ENCODE results near the gene TOR1A. TPM values are rescaled to one million over a fixed set of nuclear protein-coding genes. Genes with fewer than 3 reads are reported as not detected.

The TOR1A gene
- total and polyA plus RNA-seq, 7 experiments from 2014 or later, result 13.8 to 68.2 (median 35.0) TPM

- Mint-ChIP-seq H3K4me1 (peaks cover 31 to 66% (median 60%) of the 10 kb centered on the region in 7 donors), H3K27ac (peak overlapping the region in 8 of 9 donors; percentile 14 to 86 (median 68)), H3K9me3 (no peaks in the 10 kb centered on the region), H3K4me3 (peak overlapping the region in 1 of 10 donors; percentile 16), H3K27me3 (no peaks in the 10 kb centered on the region), H3K36me3 (peaks cover 6 to 63% (median 36%) of the 10 kb centered on the region in 5 donors)
- POLR2A ChIA-PET, result interaction anchor here (1.2 kb wide), 1 partner anchor 20 kb away, joined by 3 read pairs; no protein-coding TSS in a partner anchor
- no peaks in the 10 kb centered on the region for H3K27me3 ChIP-seq (ENCODE audit: control insufficient read depth in 2 of 2, insufficient read depth in 2 of 2, low read length in 2 of 2)
- peak overlapping the region; percentile 26 for H3K27ac ChIP-seq (ENCODE audit: low read depth, low read length)
- H3K36me3 ChIP-seq (ENCODE audit: control insufficient read depth in 2 of 3, insufficient read depth in 3 of 3, low read length in 3 of 3), result peaks cover 26 to 71% (median 48%) of the 10 kb centered on the region in 3 experiments
- no peaks in the 10 kb centered on the region for H3K9me3 ChIP-seq (ENCODE audit: control insufficient read depth in 2 of 3, low read length in 3 of 3)
- intact Hi-C loops (cut with micrococcal nuclease), result no loop called here
- H3K4me3 ChIP-seq (ENCODE audit: low read length), result no peak overlapping the region
- ATAC-seq (no peak), DNase-seq (no peak)
- CTCF ChIA-PET, result no interaction called here
- H3K4me1 ChIP-seq (ENCODE audit: control insufficient read depth in 2 of 2, insufficient read depth in 2 of 2, low read length in 2 of 2), result peaks cover 37 to 55% of the 10 kb centered on the region in 2 donors
Observed at GRCh38 chr9:129857207-129857606, 33.3 kb upstream of the TOR1A start.

GRCh38 chr9:129854588-129855110 lies 30.7 kb upstream of the TOR1A start:
- Mint-ChIP-seq H3K4me3 (peak overlapping the region; percentile 23 to 84 (median 59)), H3K27me3 (no peaks in the 10 kb centered on the region), H3K9me3 (no peaks in the 10 kb centered on the region), H3K27ac (peak overlapping the region; percentile 2 to 92 (median 82)), H3K4me1 (peaks cover 31 to 67% (median 59%) of the 10 kb centered on the region in 7 donors), H3K36me3 (peaks cover 6 to 73% (median 47%) of the 10 kb centered on the region in 5 donors)
- ChIA-PET CTCF (interaction anchor here (0.6 kb wide), 1 partner anchor 145 kb away, joined by 3 read pairs; no protein-coding TSS in a partner anchor), POLR2A (interaction anchor here (0.7 to 2.0 kb wide), 4 partner anchors 14 to 63 kb away, joined by 3 to 5 read pairs (median 4); no protein-coding TSS in a partner anchor)
- peak overlapping the region; percentile 42 for H3K4me3 ChIP-seq (ENCODE audit: low read length)
- peak in 3 of 9 donors; percentile 16 to 43 (median 27) for DNase-seq
- intact Hi-C loops (cut with micrococcal nuclease), result loop anchor here (1.0 kb wide), 2 partner anchors 9 to 16 kb away; no protein-coding TSS in a partner anchor
- peak overlapping the region; percentile 38 for H3K27ac ChIP-seq (ENCODE audit: low read depth, low read length)
- no peaks in the 10 kb centered on the region for H3K9me3 ChIP-seq (ENCODE audit: control insufficient read depth in 2 of 3, low read length in 3 of 3)
- peaks cover 28 to 81% (median 42%) of the 10 kb centered on the region in 3 experiments for H3K36me3 ChIP-seq (ENCODE audit: control insufficient read depth in 2 of 3, insufficient read depth in 3 of 3, low read length in 3 of 3)
- peaks cover 22 to 39% of the 10 kb centered on the region in 2 donors for H3K4me1 ChIP-seq (ENCODE audit: control insufficient read depth in 2 of 2, insufficient read depth in 2 of 2, low read length in 2 of 2)
- peak; percentile 53 for ATAC-seq
- no peaks in the 10 kb centered on the region for H3K27me3 ChIP-seq (ENCODE audit: control insufficient read depth in 2 of 2, insufficient read depth in 2 of 2, low read length in 2 of 2)

GRCh38 chr9:129853614-129854013 lies 29.7 kb upstream of the TOR1A start:
- H3K27ac ChIP-seq (ENCODE audit: low read depth, low read length), result no peak overlapping the region
- Mint-ChIP-seq H3K4me1 (peaks cover 31 to 71% (median 55%) of the 10 kb centered on the region in 7 donors), H3K9me3 (no peaks in the 10 kb centered on the region), H3K4me3 (peak overlapping the region in 9 of 10 donors; percentile 39 to 73 (median 56)), H3K36me3 (peaks cover 6 to 71% (median 47%) of the 10 kb centered on the region in 5 donors), H3K27me3 (no peaks in the 10 kb centered on the region), H3K27ac (peak overlapping the region; percentile 2 to 91 (median 75))
- intact Hi-C loops (cut with micrococcal nuclease), result loop anchor here (1.0 kb wide), 2 partner anchors 10 to 15 kb away; no protein-coding TSS in a partner anchor
- peaks cover 24 to 85% (median 37%) of the 10 kb centered on the region in 3 experiments for H3K36me3 ChIP-seq (ENCODE audit: control insufficient read depth in 2 of 3, insufficient read depth in 3 of 3, low read length in 3 of 3)
- H3K9me3 ChIP-seq (ENCODE audit: control insufficient read depth in 2 of 3, low read length in 3 of 3), result no peaks in the 10 kb centered on the region
- CTCF ChIA-PET, result interaction anchor here (1.2 kb wide), 2 partner anchors 14 to 247 kb away, joined by 3 to 4 read pairs; no protein-coding TSS in a partner anchor
- DNase-seq, result no peak
- H3K4me1 ChIP-seq (ENCODE audit: control insufficient read depth in 2 of 2, insufficient read depth in 2 of 2, low read length in 2 of 2), result peaks cover 22 to 36% of the 10 kb centered on the region in 2 donors
- ATAC-seq, result peak; percentile 58
- H3K4me3 ChIP-seq (ENCODE audit: low read length), result no peak overlapping the region
- POLR2A ChIA-PET, result interaction anchor here (0.6 to 2.0 kb wide), 8 partner anchors 10 to 87 kb away, joined by 3 to 7 read pairs (median 4); partner anchors contain the start of genes C9orf78 and USP20
- no peaks in the 10 kb centered on the region for H3K27me3 ChIP-seq (ENCODE audit: control insufficient read depth in 2 of 2, insufficient read depth in 2 of 2, low read length in 2 of 2)

GRCh38 chr9:129852579-129852978 lies 28.6 kb upstream of the TOR1A start:
- Histone ChIP-seq H3K4me3 (ENCODE audit: low read length) (no peak overlapping the region), H3K27me3 (ENCODE audit: control insufficient read depth in 2 of 2, insufficient read depth in 2 of 2, low read length in 2 of 2) (no peaks in the 10 kb centered on the region), H3K36me3 (ENCODE audit: control insufficient read depth in 2 of 3, insufficient read depth in 3 of 3, low read length in 3 of 3) (peaks cover 19 to 74% (median 28%) of the 10 kb centered on the region in 3 experiments), H3K4me1 (ENCODE audit: control insufficient read depth in 2 of 2, insufficient read depth in 2 of 2, low read length in 2 of 2) (peaks cover 22 to 27% of the 10 kb centered on the region in 2 donors), H3K9me3 (ENCODE audit: control insufficient read depth in 2 of 3, low read length in 3 of 3) (no peaks in the 10 kb centered on the region), H3K27ac (ENCODE audit: low read depth, low read length) (no peak overlapping the region)
- CTCF ChIA-PET, result interaction anchor here (0.6 to 1.2 kb wide), 3 partner anchors 15 to 710 kb away, joined by 3 to 4 read pairs (median 3); no protein-coding TSS in a partner anchor
- DNase-seq (no peak), ATAC-seq (no peak)
- peaks cover 6 to 64% (median 47%) of the 10 kb centered on the region in 5 donors for H3K36me3 Mint-ChIP-seq
- H3K27me3 Mint-ChIP-seq, result no peaks in the 10 kb centered on the region
- POLR2A ChIA-PET, result interaction anchor here (0.9 to 2.0 kb wide), 4 partner anchors 9 to 18 kb away, joined by 4 to 7 read pairs (median 4); partner anchors contain the start of genes C9orf78 and USP20
- H3K4me3 Mint-ChIP-seq, result no peak overlapping the region
- H3K4me1 Mint-ChIP-seq, result peaks cover 32 to 77% (median 60%) of the 10 kb centered on the region in 7 donors
- H3K27ac Mint-ChIP-seq, result peak overlapping the region in 6 of 9 donors; percentile 14 to 83 (median 56)
- intact Hi-C loops (cut with micrococcal nuclease), result no loop called here
- H3K9me3 Mint-ChIP-seq, result no peaks in the 10 kb centered on the region

- H3K4me3 ChIP-seq (ENCODE audit: low read length), result no peak overlapping the region
- H3K4me1 ChIP-seq (ENCODE audit: control insufficient read depth in 2 of 2, insufficient read depth in 2 of 2, low read length in 2 of 2), result peaks cover 22 to 26% of the 10 kb centered on the region in 2 donors
- ATAC-seq, result no peak
- intact Hi-C loops (cut with micrococcal nuclease), result no loop called here
- Mint-ChIP-seq H3K4me1 (peaks cover 33 to 75% (median 64%) of the 10 kb centered on the region in 7 donors), H3K9me3 (no peaks in the 10 kb centered on the region), H3K27ac (peak overlapping the region in 6 of 9 donors; percentile 27 to 88 (median 79)), H3K27me3 (no peaks in the 10 kb centered on the region), H3K4me3 (peak overlapping the region in 1 of 10 donors; percentile 5), H3K36me3 (peaks cover 6 to 58% (median 44%) of the 10 kb centered on the region in 5 donors)
- ChIA-PET CTCF (no interaction called here), POLR2A (interaction anchor here (1.4 kb wide), 1 partner anchor 9 kb away, joined by 11 read pairs; no protein-coding TSS in a partner anchor)
- DNase-seq, result no peak
- no peak overlapping the region for H3K27ac ChIP-seq (ENCODE audit: low read depth, low read length)
- H3K9me3 ChIP-seq (ENCODE audit: control insufficient read depth in 2 of 3, low read length in 3 of 3), result no peaks in the 10 kb centered on the region
- no peaks in the 10 kb centered on the region for H3K27me3 ChIP-seq (ENCODE audit: control insufficient read depth in 2 of 2, insufficient read depth in 2 of 2, low read length in 2 of 2)
- H3K36me3 ChIP-seq (ENCODE audit: control insufficient read depth in 2 of 3, insufficient read depth in 3 of 3, low read length in 3 of 3), result peaks cover 19 to 67% (median 22%) of the 10 kb centered on the region in 3 experiments
Observed at GRCh38 chr9:129851821-129852220, 27.9 kb upstream of the TOR1A start.

GRCh38 chr9:129850821-129851550 lies 27.1 kb upstream of the TOR1A start:
- peak overlapping the region in 4 of 9 donors; percentile 50 to 80 (median 64) for H3K27ac Mint-ChIP-seq
- peaks cover 34 to 72% (median 65%) of the 10 kb centered on the region in 7 donors for H3K4me1 Mint-ChIP-seq
- Histone ChIP-seq H3K4me1 (ENCODE audit: control insufficient read depth in 2 of 2, insufficient read depth in 2 of 2, low read length in 2 of 2) (peaks cover 20 to 26% of the 10 kb centered on the region in 2 donors), H3K9me3 (ENCODE audit: control insufficient read depth in 2 of 3, low read length in 3 of 3) (no peaks in the 10 kb centered on the region), H3K4me3 (ENCODE audit: low read length) (no peak overlapping the region), H3K36me3 (ENCODE audit: control insufficient read depth in 2 of 3, insufficient read depth in 3 of 3, low read length in 3 of 3) (peaks cover 17 to 60% (median 19%) of the 10 kb centered on the region in 3 experiments), H3K27me3 (ENCODE audit: control insufficient read depth in 2 of 2, insufficient read depth in 2 of 2, low read length in 2 of 2) (no peaks in the 10 kb centered on the region), H3K27ac (ENCODE audit: low read depth, low read length) (no peak overlapping the region)
- peaks cover 6 to 50% (median 39%) of the 10 kb centered on the region in 5 donors for H3K36me3 Mint-ChIP-seq
- ChIA-PET POLR2A (interaction anchor here (1.4 kb wide), 1 partner anchor 10 kb away, joined by 11 read pairs; no protein-coding TSS in a partner anchor), CTCF (interaction anchor here (0.6 to 1.1 kb wide), 2 partner anchors 12 to 44 kb away, joined by 3 to 5 read pairs; no protein-coding TSS in a partner anchor)
- DNase-seq, result no peak
- no peak overlapping the region for H3K4me3 Mint-ChIP-seq
- no peaks in the 10 kb centered on the region for H3K27me3 Mint-ChIP-seq
- intact Hi-C loops (cut with micrococcal nuclease), result no loop called here
- no peak for ATAC-seq
- H3K9me3 Mint-ChIP-seq, result no peaks in the 10 kb centered on the region
